ENCODE data around the gene KCNH2. TPM values are rescaled to one million over a fixed set of nuclear protein-coding genes. Genes with fewer than 3 reads are reported as not detected.

The KCNH2 gene
- total RNA-seq, 2 donors from 2014 or later = 3.6 to 5.3 TPM

DNA sequence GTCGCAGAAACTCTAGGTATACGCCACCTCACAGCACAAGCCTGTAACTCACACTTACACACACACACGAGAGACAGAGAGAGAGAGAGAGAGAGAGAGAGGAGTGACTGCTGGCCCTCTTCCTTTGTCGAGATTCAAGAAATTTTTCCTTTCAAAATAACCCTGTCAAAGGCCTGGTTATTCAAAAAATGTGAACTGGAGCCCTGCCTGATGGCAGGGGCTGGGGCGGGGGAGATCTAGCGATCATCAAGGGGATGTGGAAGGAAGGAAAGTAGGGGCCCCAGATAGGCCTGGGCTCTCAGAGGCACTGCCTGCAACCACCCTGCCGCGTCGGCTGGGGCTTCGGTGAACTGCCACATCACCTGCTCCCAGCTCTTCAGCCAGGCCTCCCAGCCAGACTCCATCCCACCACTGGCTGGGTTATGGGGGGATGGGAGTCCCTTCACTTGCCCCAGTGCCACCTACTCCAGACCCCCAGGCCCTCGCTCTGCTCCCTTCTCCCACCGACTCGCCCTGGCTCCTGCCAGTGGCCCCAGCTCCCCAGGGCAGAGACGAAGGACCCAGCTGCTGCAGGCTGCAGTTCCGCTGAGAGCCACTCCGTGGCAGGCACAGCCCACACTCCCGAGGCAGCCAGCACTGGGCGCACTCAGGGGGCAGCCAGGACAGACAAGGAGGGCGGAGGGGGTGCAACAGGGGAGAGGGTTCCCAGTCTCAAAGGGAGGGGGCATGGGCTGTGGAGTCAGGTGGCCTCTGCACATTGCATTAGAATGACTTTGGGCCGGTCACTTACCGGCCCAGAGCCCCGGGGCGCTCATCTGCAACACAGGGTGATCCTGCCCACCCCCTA lies 15.3 kb downstream of the KCNH2 start:
- Histone ChIP-seq H3K4me1 (peaks cover 4% of the 10 kb centered on the region), H3K27me3 (no peaks in the 10 kb centered on the region), H3K4me3 (no peak overlapping the region), H3K9me3 (no peaks in the 10 kb centered on the region), H3K27ac (no peak overlapping the region), H3K36me3 (replicated peaks in 1 of 2; ENCODE audit: insufficient read depth in 1 of 2, low read depth in 2 of 2) (no peaks in the 10 kb centered on the region)
- ATAC-seq (peak; percentile 64), DNase-seq (peak; percentile 42 to 57 (median 49))
- intact Hi-C loops (cut with DNase I) = no loop called here
- 38 to 40% methylated on average over 15 to 23 of the region's 23 CpGs for WGBS, 2 donors
- no peak for TF ChIP-seq POLR2A (IDR thresholded peaks at IDR 0.05)
- TF ChIP-seq, protein P1, sequence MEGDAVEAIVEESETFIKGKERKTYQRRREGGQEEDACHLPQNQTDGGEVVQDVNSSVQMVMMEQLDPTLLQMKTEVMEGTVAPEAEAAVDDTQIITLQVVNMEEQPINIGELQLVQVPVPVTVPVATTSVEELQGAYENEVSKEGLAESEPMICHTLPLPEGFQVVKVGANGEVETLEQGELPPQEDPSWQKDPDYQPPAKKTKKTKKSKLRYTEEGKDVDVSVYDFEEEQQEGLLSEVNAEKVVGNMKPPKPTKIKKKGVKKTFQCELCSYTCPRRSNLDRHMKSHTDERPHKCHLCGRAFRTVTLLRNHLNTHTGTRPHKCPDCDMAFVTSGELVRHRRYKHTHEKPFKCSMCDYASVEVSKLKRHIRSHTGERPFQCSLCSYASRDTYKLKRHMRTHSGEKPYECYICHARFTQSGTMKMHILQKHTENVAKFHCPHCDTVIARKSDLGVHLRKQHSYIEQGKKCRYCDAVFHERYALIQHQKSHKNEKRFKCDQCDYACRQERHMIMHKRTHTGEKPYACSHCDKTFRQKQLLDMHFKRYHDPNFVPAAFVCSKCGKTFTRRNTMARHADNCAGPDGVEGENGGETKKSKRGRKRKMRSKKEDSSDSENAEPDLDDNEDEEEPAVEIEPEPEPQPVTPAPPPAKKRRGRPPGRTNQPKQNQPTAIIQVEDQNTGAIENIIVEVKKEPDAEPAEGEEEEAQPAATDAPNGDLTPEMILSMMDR (IDR thresholded peaks at IDR 0.05) = peak; percentile 46 to 79 (median 69)

DNA sequence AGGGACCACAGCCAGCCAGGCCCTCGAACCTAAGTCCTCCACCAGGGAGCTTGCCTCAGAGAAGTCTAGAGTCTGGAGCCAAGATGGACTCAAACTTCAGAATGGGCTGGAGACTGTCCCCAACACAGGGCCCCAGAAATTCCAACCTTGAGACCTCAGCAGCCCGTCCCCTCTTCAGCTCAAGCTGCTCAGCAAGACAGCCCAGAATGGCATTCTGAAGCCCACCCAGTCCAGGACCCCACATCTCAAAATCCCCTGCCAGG lies 15.9 kb downstream of the KCNH2 start:
- H3K27ac ChIP-seq = no peak overlapping the region
- H3K27me3 ChIP-seq = no peaks in the 10 kb centered on the region
- DNase-seq (no peak), ATAC-seq (no peak)
- intact Hi-C loops (cut with DNase I) = no loop called here
- H3K4me1 ChIP-seq = peaks cover 4% of the 10 kb centered on the region
- no peak for TF ChIP-seq POLR2A (IDR thresholded peaks at IDR 0.05)
- TF ChIP-seq, protein P1 (IDR thresholded peaks at IDR 0.05) = no peak
- H3K36me3 ChIP-seq (replicated peaks in 1 of 2; ENCODE audit: insufficient read depth in 1 of 2, low read depth in 2 of 2) = no peaks in the 10 kb centered on the region
- H3K4me3 ChIP-seq = no peak overlapping the region
- WGBS, 2 donors = 17 to 47% methylated on average over 1 to 2 of the region's 2 CpGs
- no peaks in the 10 kb centered on the region for H3K9me3 ChIP-seq

DNA sequence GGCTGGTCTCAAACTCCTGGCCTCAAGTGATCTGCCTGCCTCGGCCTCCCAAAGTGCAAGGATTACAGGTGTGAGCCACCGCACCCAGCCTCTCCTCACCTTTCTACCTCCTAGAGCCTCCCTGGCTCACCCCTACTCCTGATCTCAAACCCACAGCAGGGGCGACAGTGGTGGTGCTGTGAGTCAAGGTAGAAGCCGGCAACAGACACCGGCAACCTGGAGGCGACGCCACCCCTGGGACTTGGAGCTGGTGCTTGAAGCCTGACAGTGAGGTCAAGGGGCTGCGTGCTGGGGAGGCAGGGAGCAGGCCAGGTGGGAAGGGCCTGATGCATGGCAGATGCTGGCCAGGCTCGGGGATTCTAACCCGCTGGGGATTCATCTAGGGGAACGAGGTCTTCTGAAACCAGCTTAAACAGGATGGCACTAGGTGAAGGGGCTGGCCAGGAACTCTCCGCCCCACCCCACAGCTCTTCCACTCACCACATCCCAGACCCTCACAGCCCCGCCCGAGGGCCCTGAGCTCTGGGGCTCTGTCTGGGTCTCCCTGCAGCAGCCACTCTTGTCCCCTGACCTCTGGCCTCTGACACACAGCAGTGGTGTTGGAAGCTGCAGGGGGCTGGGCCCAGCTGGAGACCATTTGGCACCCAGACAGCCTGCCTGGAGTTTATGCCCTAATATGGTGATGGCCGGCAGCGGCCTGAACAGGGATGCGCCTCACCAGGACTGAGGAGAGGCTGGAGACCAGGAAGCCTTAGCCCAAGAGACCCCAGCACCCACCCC lies 16.4 kb downstream of the KCNH2 start:
- no peak overlapping the region for H3K27ac ChIP-seq
- H3K4me1 ChIP-seq = peaks cover 4% of the 10 kb centered on the region
- DNase-seq (no peak), ATAC-seq (no peak)
- TF ChIP-seq, protein P1 (IDR thresholded peaks at IDR 0.05) = no peak
- TF ChIP-seq POLR2A (IDR thresholded peaks at IDR 0.05) = no peak
- intact Hi-C loops (cut with DNase I) = no loop called here
- no peaks in the 10 kb centered on the region for H3K9me3 ChIP-seq
- H3K27me3 ChIP-seq = no peaks in the 10 kb centered on the region
- H3K36me3 ChIP-seq (replicated peaks in 1 of 2; ENCODE audit: insufficient read depth in 1 of 2, low read depth in 2 of 2) = no peaks in the 10 kb centered on the region
- 87 to 91% methylated on average over 6 to 17 of the region's 17 CpGs for WGBS, 2 donors
- H3K4me3 ChIP-seq = no peak overlapping the region

DNA sequence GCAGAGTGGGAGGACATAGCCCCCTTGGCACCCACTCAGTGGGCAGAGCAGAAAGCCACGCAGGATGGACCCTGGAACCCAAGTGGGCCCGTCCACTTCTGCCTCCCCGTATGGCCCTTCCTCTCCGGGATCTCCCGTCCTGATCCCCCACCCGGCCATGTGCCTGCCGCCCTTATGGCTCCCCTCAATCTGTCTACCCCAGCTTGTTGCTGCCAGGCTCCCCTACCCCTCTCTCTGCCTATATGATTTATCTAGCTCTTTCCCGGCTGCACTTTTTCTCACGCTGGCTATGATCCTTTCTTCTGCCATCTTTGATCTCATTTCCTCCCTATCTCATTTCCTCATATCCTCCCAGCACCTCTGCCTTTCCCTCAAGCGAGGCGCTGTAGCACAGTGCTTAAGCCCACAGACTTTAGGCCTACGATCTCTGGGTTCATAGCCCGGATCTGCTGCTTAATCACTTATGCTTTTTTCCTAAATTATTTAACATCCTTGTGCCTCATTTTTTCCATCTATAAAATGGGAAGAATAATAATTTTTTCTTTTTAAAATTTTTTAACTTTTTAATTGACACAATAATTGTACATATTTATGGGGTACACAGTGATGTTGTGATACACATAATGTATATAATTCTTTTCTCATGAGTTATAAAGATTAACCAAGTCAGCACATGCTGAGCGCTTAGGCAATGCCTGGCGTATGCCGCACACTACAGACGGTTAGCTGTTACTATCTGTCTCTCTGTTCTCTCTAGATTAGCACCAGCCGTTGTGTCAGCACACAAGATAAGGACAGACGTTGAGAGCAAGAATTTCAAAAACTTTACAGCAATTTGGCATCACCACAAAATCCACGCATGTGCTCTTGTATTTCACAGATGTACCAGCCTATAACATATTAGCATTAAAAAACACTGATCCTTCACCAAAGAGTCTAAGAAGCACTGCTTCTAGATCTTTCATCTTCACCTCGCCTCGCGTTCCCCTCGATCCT lies 18.1 kb downstream of the KCNH2 start:
- TF ChIP-seq, protein P1 (IDR thresholded peaks at IDR 0.05) = no peak
- no peak for TF ChIP-seq POLR2A (IDR thresholded peaks at IDR 0.05)
- H3K9me3 ChIP-seq = no peaks in the 10 kb centered on the region
- H3K36me3 ChIP-seq (replicated peaks in 1 of 2; ENCODE audit: insufficient read depth in 1 of 2, low read depth in 2 of 2) = no peaks in the 10 kb centered on the region
- DNase-seq (no peak), ATAC-seq (no peak)
- H3K27me3 ChIP-seq = no peaks in the 10 kb centered on the region
- no peak overlapping the region for H3K4me3 ChIP-seq
- intact Hi-C loops (cut with DNase I) = no loop called here
- H3K27ac ChIP-seq = no peak overlapping the region
- H3K4me1 ChIP-seq = peaks cover 9% of the 10 kb centered on the region
- WGBS, 2 donors = 54 to 59% methylated on average over 24 of the region's 24 CpGs

All from body of pancreas (tissue), 4 donors.